H1 (cell line): ENCODE data around the gene GLG1. TPM values are rescaled to one million over a fixed set of nuclear protein-coding genes. Genes with fewer than 3 reads are reported as not detected.

Experiments
- CTCF ChIA-PET: fragments of 300-600 bp; sonication (Branson Sonifier 250); formaldehyde crosslinking; loops from one replicate; lab custom pipeline; 2021; ENCODE audit not compliant: partially characterized antibody; lab: Charles Lee
- POLR2A ChIA-PET: fragments of 300-600 bp; sonication (Branson Sonifier 250); formaldehyde crosslinking; loops from one replicate; lab custom pipeline; 2021; ENCODE audit warnings: inconsistent platforms; ENCODE audit not compliant: partially characterized antibody; lab: Charles Lee
- DNase-seq, 2 experiments: peaks; one replicate each; pipeline versions ENCODE4 v3.0.0 to v3.0.0-alpha.2; 2010 to 2022; ENCODE audit warnings: low spot score in 2 of 2, low read depth in 1 of 2, mixed read lengths in 1 of 2
- FAIRE-seq: peaks from 2 replicates; lab custom pipeline; 2011; peaks lifted over from hg19 to GRCh38; lab: Jason Lieb, UNC
- H2AFZ ChIP-seq: 2 replicates; pipeline ENCODE4 v1.8.1; 2012; ENCODE audit warnings: low read length, inconsistent platforms
- H2AK5ac ChIP-seq: 2 replicates; pipeline ENCODE4 v1.6.1; 2013; ENCODE audit warnings: low read depth, low read length
- H2BK120ac ChIP-seq: replicated peaks from 2 replicates; pipeline ENCODE3; 2013; ENCODE audit warnings: low read depth, low read length, inconsistent platforms
- H2BK12ac ChIP-seq: 2 replicates; pipeline ENCODE4 v1.6.1; 2013; ENCODE audit warnings: low read depth, low read length
- H2BK15ac ChIP-seq: 2 replicates; pipeline ENCODE4 v1.6.1; 2013; ENCODE audit warnings: low read length
- H2BK20ac ChIP-seq: 2 replicates; pipeline ENCODE4 v1.6.1; 2013; ENCODE audit warnings: low read length
- H2BK5ac ChIP-seq: 2 replicates; pipeline ENCODE4 v1.6.1; 2013; ENCODE audit warnings: low read depth, low read length
- H3K14ac ChIP-seq: 2 replicates; pipeline ENCODE4 v1.6.1; 2013; ENCODE audit warnings: inconsistent platforms; ENCODE audit not compliant: insufficient read length
- H3K18ac ChIP-seq: 2 replicates; pipeline ENCODE4 v1.6.1; 2013; ENCODE audit warnings: low read length; ENCODE audit errors: extremely low read depth
- H3K23ac ChIP-seq: 2 replicates; pipeline ENCODE4 v1.6.1; 2013; ENCODE audit warnings: inconsistent platforms; ENCODE audit not compliant: insufficient read length
- H3K23me2 ChIP-seq: 2 replicates; pipeline ENCODE4 v1.6.1; 2013; ENCODE audit warnings: low read depth, low read length
- H3K27ac ChIP-seq: 2 replicates; pipeline ENCODE4 v1.6.1; 2011; ENCODE audit warnings: low read depth, low read length, inconsistent platforms
- H3K27me3 ChIP-seq, 4 experiments: replicated peaks in 1 of 4; 1 replicate in 1 of 4; 2 replicates in 3 of 4; pipeline versions ENCODE4 v1.6.1 to v1.8.1; 2011 to 2013; ENCODE audit warnings: low read length in 3 of 4, mild to moderate bottlenecking in 3 of 4, inconsistent platforms in 2 of 4, mixed read lengths in 2 of 4, moderate library complexity in 1 of 4; ENCODE audit not compliant: control insufficient read depth in 3 of 4, insufficient read depth in 3 of 4; ENCODE audit errors: extremely low read depth in 1 of 4
- H3K36me3 ChIP-seq, 4 experiments: 2 replicates each; pipeline versions ENCODE4 v1.6.1 to v1.8.1; 2011 to 2013; ENCODE audit warnings: mild to moderate bottlenecking in 4 of 4, low read length in 3 of 4, moderate library complexity in 2 of 4, control low read depth in 1 of 4, inconsistent platforms in 1 of 4; ENCODE audit not compliant: insufficient read depth in 4 of 4, control insufficient read depth in 2 of 4
- H3K4ac ChIP-seq: replicated peaks from 2 replicates; pipeline ENCODE3; 2013; ENCODE audit warnings: low read length, low read depth, mixed read lengths, inconsistent platforms; ENCODE audit not compliant: insufficient read length
- H3K4me1 ChIP-seq, 4 experiments: replicated peaks in 1 of 4; 1 replicate in 1 of 4; 2 replicates in 3 of 4; pipeline versions ENCODE4 v1.6.1 to v1.8.1; 2011 to 2013; ENCODE audit warnings: low read length in 3 of 4, inconsistent platforms in 2 of 4, mixed read lengths in 1 of 4; ENCODE audit not compliant: insufficient read depth in 4 of 4, control insufficient read depth in 3 of 4
- H3K4me2 ChIP-seq, 2 experiments: 2 replicates each; pipeline versions ENCODE4 v1.6.1 to v1.8.1; 2011 to 2013; ENCODE audit warnings: low read depth in 2 of 2, low read length in 2 of 2, control low read depth in 1 of 2, inconsistent platforms in 1 of 2, mild to moderate bottlenecking in 1 of 2; ENCODE audit not compliant: insufficient read depth in 1 of 2
- H3K4me3 ChIP-seq, 4 experiments: fragments of 200-600, 300-600 bp in 1 of 4; sonication (generic), shearing (Covaris generic), sonication (Bioruptor Twin) in 1 of 4; 2 replicates each; pipeline versions ENCODE4 v1.5.1 to v1.8.1; 2011 to 2016; ENCODE audit warnings: low read length in 4 of 4, low read depth in 3 of 4, control low read depth in 2 of 4, inconsistent platforms in 2 of 4, mild to moderate bottlenecking in 2 of 4, mixed read lengths in 1 of 4, moderate library complexity in 1 of 4; ENCODE audit not compliant: insufficient read depth in 2 of 4; ENCODE audit errors: extremely low read depth in 1 of 4
- H3K56ac ChIP-seq: replicated peaks from 2 replicates; pipeline ENCODE3; 2013; ENCODE audit warnings: low read depth, mild to moderate bottlenecking, mixed read lengths, low read length, inconsistent platforms; ENCODE audit not compliant: insufficient read length
- H3K79me1 ChIP-seq: 2 replicates; pipeline ENCODE4 v1.6.1; 2013; ENCODE audit warnings: low read depth, low read length, control low read depth
- H3K79me2 ChIP-seq, 2 experiments: 2 replicates each; pipeline versions ENCODE4 v1.6.1 to v1.8.1; 2012 to 2013; ENCODE audit warnings: low read length in 2 of 2, mild to moderate bottlenecking in 2 of 2, inconsistent platforms in 1 of 2; ENCODE audit not compliant: insufficient read depth in 2 of 2, control insufficient read depth in 1 of 2
- H3K9ac ChIP-seq, 4 experiments: replicated peaks in 1 of 4; 1 replicate in 1 of 4; 2 replicates in 3 of 4; pipeline versions ENCODE4 v1.6.1 to v1.8.1; 2011 to 2013; ENCODE audit warnings: low read depth in 3 of 4, low read length in 3 of 4, control low read depth in 2 of 4, mild to moderate bottlenecking in 2 of 4, moderate library complexity in 2 of 4, inconsistent platforms in 1 of 4; ENCODE audit errors: extremely low read depth in 1 of 4
- H3K9me3 ChIP-seq, 2 experiments: 2 replicates each; pipeline versions ENCODE4 v1.6.1 to v1.8.1; 2012 to 2013; ENCODE audit warnings: mild to moderate bottlenecking in 2 of 2, moderate library complexity in 2 of 2, control low read depth in 1 of 2, inconsistent platforms in 1 of 2, low read depth in 1 of 2, low read length in 1 of 2, mixed read lengths in 1 of 2; ENCODE audit not compliant: insufficient read depth in 2 of 2
- H4K20me1 ChIP-seq, 2 experiments: replicated peaks in 1 of 2; 2 replicates each; pipeline versions ENCODE3 to v1.8.1; 2011 to 2013; ENCODE audit warnings: inconsistent platforms in 2 of 2, low read length in 2 of 2, mild to moderate bottlenecking in 1 of 2; ENCODE audit not compliant: insufficient read depth in 2 of 2, control insufficient read depth in 1 of 2
- H4K5ac ChIP-seq: 2 replicates; pipeline ENCODE4 v1.6.1; 2013; ENCODE audit warnings: low read length, low read depth, mixed read lengths, inconsistent platforms; ENCODE audit not compliant: insufficient read length
- H4K8ac ChIP-seq: 2 replicates; pipeline ENCODE4 v1.8.0; 2013; ENCODE audit warnings: mild to moderate bottlenecking, moderate library complexity, low read length, inconsistent platforms; ENCODE audit not compliant: insufficient read depth; ENCODE audit errors: extremely low read depth
- H4K91ac ChIP-seq: replicated peaks from 2 replicates; pipeline ENCODE3; 2013; ENCODE audit warnings: low read length, mixed read lengths, inconsistent platforms; ENCODE audit not compliant: insufficient read length
- CBX8 ChIP-seq: fragments of 300-800, 300-1000 bp; sonication (generic); IDR thresholded peaks from 2 replicates; pipeline ENCODE4 v1.7.1; 2016; ENCODE audit warnings: low read depth, low read length, borderline replicate concordance
- CTBP2 ChIP-seq: IDR thresholded peaks from 2 replicates; pipeline ENCODE4 v1.7.0; 2011; ENCODE audit warnings: borderline replicate concordance, mild to moderate bottlenecking, moderate library complexity, mixed read lengths, low read length; ENCODE audit not compliant: insufficient read depth, insufficient read length
- GABPA ChIP-seq: IDR thresholded peaks from 2 replicates; pipeline ENCODE4 v1.6.1; 2011; ENCODE audit warnings: mild to moderate bottlenecking, low read length, moderate library complexity, borderline replicate concordance; ENCODE audit not compliant: insufficient read depth
- HDAC2 ChIP-seq, 2 experiments: fragments of 300-600 bp in 1 of 2; sonication (generic) in 1 of 2; IDR thresholded peaks; 2 replicates each; pipeline ENCODE4 v1.6.1; 2011 to 2012; ENCODE audit warnings: low read depth in 2 of 2, low read length in 2 of 2, mild to moderate bottlenecking in 2 of 2, moderate library complexity in 2 of 2, borderline replicate concordance in 1 of 2, inconsistent platforms in 1 of 2
- JUND ChIP-seq: IDR thresholded peaks from 2 replicates; pipeline ENCODE4 v1.6.1; 2011; ENCODE audit warnings: mild to moderate bottlenecking, improper control_type of control experiment, low read length
- KDM5A ChIP-seq: fragments of 200-600 bp; IDR thresholded peaks from 2 replicates; pipeline ENCODE4 v1.7.1; 2012; ENCODE audit warnings: mild to moderate bottlenecking, low read length, inconsistent platforms, mixed read lengths
- NRF1 ChIP-seq: IDR thresholded peaks from 2 replicates; pipeline ENCODE4 v1.6.1; 2011; ENCODE audit warnings: mild to moderate bottlenecking, low read depth, low read length, improper control_type of control experiment
- POLR2A ChIP-seq, 2 experiments: IDR thresholded peaks; 1 replicate in 1 of 2; 2 replicates in 1 of 2; pipeline ENCODE4 v1.6.1; 2011; ENCODE audit warnings: low read depth in 2 of 2, low read length in 2 of 2, mild to moderate bottlenecking in 2 of 2; ENCODE audit errors: control extremely low read depth in 1 of 2
- POLR2AphosphoS5 ChIP-seq: IDR thresholded peaks from 2 replicates; pipeline ENCODE4 v1.6.1; 2011; ENCODE audit warnings: low read depth, low read length
- POU5F1 ChIP-seq: IDR thresholded peaks from 2 replicates; pipeline ENCODE4 v1.6.1; 2011; ENCODE audit warnings: low read depth, mild to moderate bottlenecking, low read length, moderate library complexity
- SAP30 ChIP-seq: fragments of 300-600 bp; sonication (generic); IDR thresholded peaks from 2 replicates; pipeline ENCODE4 v1.7.1; 2012; ENCODE audit warnings: low read length, moderate library complexity, mild to moderate bottlenecking, inconsistent platforms; ENCODE audit not compliant: insufficient read depth, insufficient replicate concordance
- SIRT6 ChIP-seq: IDR thresholded peaks from one replicate; pipeline ENCODE4 v1.7.1; 2012; ENCODE audit warnings: low read length, inconsistent platforms
- SIX5 ChIP-seq: IDR thresholded peaks from 2 replicates; pipeline ENCODE4 v1.6.1; 2011; ENCODE audit warnings: mild to moderate bottlenecking, low read depth, low read length
- YY1 ChIP-seq: IDR thresholded peaks from 2 replicates; pipeline ENCODE4 v1.6.1; 2011; ENCODE audit warnings: low read depth, mild to moderate bottlenecking, low read length
- WGBS, 2 experiments: shearing (Covaris generic) in 1 of 2; methylation state at CpG; one replicate each; pipeline versions ENCODE4 v1.1.6 to v1.1.7; 2013 to 2015; ENCODE audit warnings: low lambda C conversion rate in 2 of 2, mixed read lengths in 2 of 2, inconsistent platforms in 1 of 2, low coverage in 1 of 2, missing lambda C conversion rate in 1 of 2; ENCODE audit not compliant: insufficient replicate concordance in 2 of 2, insufficient coverage in 1 of 2, insufficient read length in 1 of 2; ENCODE audit errors: extremely low coverage in 1 of 2, missing lambda C conversion rate in 1 of 2; 5-methylcytosine and 5-hydroxymethylcytosine counted together
- polyA plus RNA-seq, 7 experiments: library from polyadenylated mRNA; depleted of rRNA in 3 of 7; stranded (reverse) in 5 of 7; unstranded in 2 of 7; fragments of >200 nt in 5 of 7; fragments of 200-250 nt in 2 of 7; gene quantifications; 1 replicate in 5 of 7; 2 replicates in 1 of 7; 4 replicates in 1 of 7; pipeline versions ENCODE4 v1.2.1 to v1.2.3, GENCODE V29; 2011 to 2013; ENCODE audit warnings: missing spikeins in 2 of 7, mixed read lengths in 2 of 7
- total RNA-seq: library from RNA; stranded (reverse); fragmentation: NEBNext Ultra II Directional; extraction: Animal tissue kit (Norgen Biotek cat#: 25700); gene quantifications from 2 replicates; pipeline ENCODE4 v1.2.1, GENCODE V29; 2021

Gene GLG1
- total and polyA plus RNA-seq, 2 of the 8 experiments (the other 6 are each of a cell fraction or from before 2014, with no cell fraction given), result 53.4 to 139 TPM

GRCh38 chr16:74450967-74451760, 155.8 kb downstream of the GLG1 start:
- Histone ChIP-seq H3K23ac (no peak overlapping the region), H2BK5ac (no peak overlapping the region), H2BK120ac (no peak overlapping the region), H2BK15ac (no peak overlapping the region), H3K18ac (no peak overlapping the region), H3K4ac (no peak overlapping the region), H4K5ac (no peak overlapping the region), H3K14ac (no peak overlapping the region), H3K36me3 (peaks cover 7 to 39% (median 29%) of the 10 kb centered on the region in 4 experiments), H4K20me1 (no peaks in the 10 kb centered on the region), H4K8ac (no peak overlapping the region), H3K27me3 (no peaks in the 10 kb centered on the region), H2BK20ac (no peak overlapping the region), H3K9ac (no peak overlapping the region), H4K91ac (no peak overlapping the region), H2AK5ac (no peak overlapping the region), H2AFZ (no peak overlapping the region), H3K56ac (no peak overlapping the region), H3K4me3 (no peak overlapping the region), H3K79me2 (no peaks in the 10 kb centered on the region), H3K23me2 (no peaks in the 10 kb centered on the region), H3K9me3 (no peaks in the 10 kb centered on the region), H3K4me2 (no peak overlapping the region), H2BK12ac (no peak overlapping the region), H3K27ac (no peak overlapping the region), H3K79me1 (no peaks in the 10 kb centered on the region; the same call in 1 of the 2 replicates), H3K4me1 (no peaks in the 10 kb centered on the region)
- FAIRE-seq (no peak), DNase-seq (no peak)
- ChIA-PET POLR2A (no interaction called here), CTCF (no interaction called here)
- WGBS, 2 experiments, result 94% methylated on average over 20 of the region's 20 CpGs; no CpG with 5 or more reads in 1 of the 2 experiments
- TF ChIP-seq POLR2AphosphoS5, result no peak
- TF ChIP-seq SAP30, result no peak
- TF ChIP-seq POLR2A (IDR thresholded peaks at IDR 0.05; ENCODE audit: control extremely low read depth in 1 of 2, low read depth in 2 of 2, low read length in 2 of 2), result no peak
- TF ChIP-seq KDM5A, result no peak
- no peak for TF ChIP-seq CBX8
- TF ChIP-seq NRF1, result no peak
- TF ChIP-seq HDAC2 (IDR thresholded peaks at IDR 0.05; ENCODE audit: borderline replicate concordance in 1 of 2, low read depth in 2 of 2, low read length in 2 of 2), result no peak
- no peak for TF ChIP-seq SIRT6
- no peak for TF ChIP-seq YY1
- TF ChIP-seq SIX5, result no peak
- no peak for TF ChIP-seq POU5F1
- no peak for TF ChIP-seq CTBP2
- no peak for TF ChIP-seq JUND
- no peak for TF ChIP-seq GABPA
